ENCODE measurements around the gene ZCCHC4.
A peak's percentile ranks its signal among the peaks of the same experiment; 100 is the strongest.

ZCCHC4 gene

GRCh38 chr4:25284466-25284865 is 28.1 kb upstream of the ZCCHC4 start:
- no peak for TF ChIP-seq GLIS3 (CRISPR knock-in tag; IDR thresholded peaks at IDR 0.05)
- TF ChIP-seq ZFP30 (CRISPR knock-in tag; IDR thresholded peaks at IDR 0.05), result no peak
- TF ChIP-seq, protein P1, sequence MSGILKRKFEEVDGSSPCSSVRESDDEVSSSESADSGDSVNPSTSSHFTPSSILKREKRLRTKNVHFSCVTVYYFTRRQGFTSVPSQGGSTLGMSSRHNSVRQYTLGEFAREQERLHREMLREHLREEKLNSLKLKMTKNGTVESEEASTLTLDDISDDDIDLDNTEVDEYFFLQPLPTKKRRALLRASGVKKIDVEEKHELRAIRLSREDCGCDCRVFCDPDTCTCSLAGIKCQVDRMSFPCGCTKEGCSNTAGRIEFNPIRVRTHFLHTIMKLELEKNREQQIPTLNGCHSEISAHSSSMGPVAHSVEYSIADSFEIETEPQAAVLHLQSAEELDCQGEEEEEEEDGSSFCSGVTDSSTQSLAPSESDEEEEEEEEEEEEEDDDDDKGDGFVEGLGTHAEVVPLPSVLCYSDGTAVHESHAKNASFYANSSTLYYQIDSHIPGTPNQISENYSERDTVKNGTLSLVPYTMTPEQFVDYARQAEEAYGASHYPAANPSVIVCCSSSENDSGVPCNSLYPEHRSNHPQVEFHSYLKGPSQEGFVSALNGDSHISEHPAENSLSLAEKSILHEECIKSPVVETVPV (CRISPR knock-in tag; IDR thresholded peaks at IDR 0.05), result no peak
- no peak for TF ChIP-seq ZC3H10 (CRISPR knock-in tag; IDR thresholded peaks at IDR 0.05)
- TF ChIP-seq, protein P2, sequence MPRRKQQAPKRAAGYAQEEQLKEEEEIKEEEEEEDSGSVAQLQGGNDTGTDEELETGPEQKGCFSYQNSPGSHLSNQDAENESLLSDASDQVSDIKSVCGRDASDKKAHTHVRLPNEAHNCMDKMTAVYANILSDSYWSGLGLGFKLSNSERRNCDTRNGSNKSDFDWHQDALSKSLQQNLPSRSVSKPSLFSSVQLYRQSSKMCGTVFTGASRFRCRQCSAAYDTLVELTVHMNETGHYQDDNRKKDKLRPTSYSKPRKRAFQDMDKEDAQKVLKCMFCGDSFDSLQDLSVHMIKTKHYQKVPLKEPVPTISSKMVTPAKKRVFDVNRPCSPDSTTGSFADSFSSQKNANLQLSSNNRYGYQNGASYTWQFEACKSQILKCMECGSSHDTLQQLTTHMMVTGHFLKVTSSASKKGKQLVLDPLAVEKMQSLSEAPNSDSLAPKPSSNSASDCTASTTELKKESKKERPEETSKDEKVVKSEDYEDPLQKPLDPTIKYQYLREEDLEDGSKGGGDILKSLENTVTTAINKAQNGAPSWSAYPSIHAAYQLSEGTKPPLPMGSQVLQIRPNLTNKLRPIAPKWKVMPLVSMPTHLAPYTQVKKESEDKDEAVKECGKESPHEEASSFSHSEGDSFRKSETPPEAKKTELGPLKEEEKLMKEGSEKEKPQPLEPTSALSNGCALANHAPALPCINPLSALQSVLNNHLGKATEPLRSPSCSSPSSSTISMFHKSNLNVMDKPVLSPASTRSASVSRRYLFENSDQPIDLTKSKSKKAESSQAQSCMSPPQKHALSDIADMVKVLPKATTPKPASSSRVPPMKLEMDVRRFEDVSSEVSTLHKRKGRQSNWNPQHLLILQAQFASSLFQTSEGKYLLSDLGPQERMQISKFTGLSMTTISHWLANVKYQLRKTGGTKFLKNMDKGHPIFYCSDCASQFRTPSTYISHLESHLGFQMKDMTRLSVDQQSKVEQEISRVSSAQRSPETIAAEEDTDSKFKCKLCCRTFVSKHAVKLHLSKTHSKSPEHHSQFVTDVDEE (CRISPR knock-in tag; IDR thresholded peaks at IDR 0.05), result no peak
- TF ChIP-seq ZNF70 (CRISPR knock-in tag; IDR thresholded peaks at IDR 0.05), result no peak
- TF ChIP-seq TOX (CRISPR knock-in tag; IDR thresholded peaks at IDR 0.05; ENCODE audit: borderline replicate concordance), result no peak
- TF ChIP-seq RARB (CRISPR knock-in tag; IDR thresholded peaks at IDR 0.05), result no peak
- TF ChIP-seq ZNF565 (CRISPR knock-in tag; conservative IDR thresholded peaks at IDR 0.05; ENCODE audit: low read depth), result no peak
- TF ChIP-seq CREB5 (CRISPR knock-in tag; IDR thresholded peaks at IDR 0.05; ENCODE audit: low read depth), result no peak
- no peak for TF ChIP-seq OSR1 (CRISPR knock-in tag; IDR thresholded peaks at IDR 0.05)
- TF ChIP-seq, protein P3, sequence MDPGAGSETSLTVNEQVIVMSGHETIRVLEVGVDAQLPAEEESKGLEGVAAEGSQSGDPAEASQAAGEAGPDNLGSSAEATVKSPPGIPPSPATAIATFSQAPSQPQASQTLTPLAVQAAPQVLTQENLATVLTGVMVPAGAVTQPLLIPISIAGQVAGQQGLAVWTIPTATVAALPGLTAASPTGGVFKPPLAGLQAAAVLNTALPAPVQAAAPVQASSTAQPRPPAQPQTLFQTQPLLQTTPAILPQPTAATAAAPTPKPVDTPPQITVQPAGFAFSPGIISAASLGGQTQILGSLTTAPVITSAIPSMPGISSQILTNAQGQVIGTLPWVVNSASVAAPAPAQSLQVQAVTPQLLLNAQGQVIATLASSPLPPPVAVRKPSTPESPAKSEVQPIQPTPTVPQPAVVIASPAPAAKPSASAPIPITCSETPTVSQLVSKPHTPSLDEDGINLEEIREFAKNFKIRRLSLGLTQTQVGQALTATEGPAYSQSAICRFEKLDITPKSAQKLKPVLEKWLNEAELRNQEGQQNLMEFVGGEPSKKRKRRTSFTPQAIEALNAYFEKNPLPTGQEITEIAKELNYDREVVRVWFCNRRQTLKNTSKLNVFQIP (CRISPR knock-in tag; IDR thresholded peaks at IDR 0.05; ENCODE audit: borderline replicate concordance, low read depth), result no peak
- no peak for TF ChIP-seq SNAI2 (CRISPR knock-in tag; IDR thresholded peaks at IDR 0.05)
- no peak for TF ChIP-seq CSDC2 (CRISPR knock-in tag; IDR thresholded peaks at IDR 0.05)
- no peak for TF ChIP-seq TCF4 (CRISPR knock-in tag; IDR thresholded peaks at IDR 0.05; ENCODE audit: borderline replicate concordance)
- TF ChIP-seq ZNF8 (CRISPR knock-in tag; IDR thresholded peaks at IDR 0.05), result no peak
- TF ChIP-seq ESRRG (CRISPR knock-in tag; IDR thresholded peaks at IDR 0.05), result no peak
- no peak for TF ChIP-seq BACH2 (CRISPR knock-in tag; IDR thresholded peaks at IDR 0.05; ENCODE audit: borderline replicate concordance)
- no peak for ATAC-seq

DNA sequence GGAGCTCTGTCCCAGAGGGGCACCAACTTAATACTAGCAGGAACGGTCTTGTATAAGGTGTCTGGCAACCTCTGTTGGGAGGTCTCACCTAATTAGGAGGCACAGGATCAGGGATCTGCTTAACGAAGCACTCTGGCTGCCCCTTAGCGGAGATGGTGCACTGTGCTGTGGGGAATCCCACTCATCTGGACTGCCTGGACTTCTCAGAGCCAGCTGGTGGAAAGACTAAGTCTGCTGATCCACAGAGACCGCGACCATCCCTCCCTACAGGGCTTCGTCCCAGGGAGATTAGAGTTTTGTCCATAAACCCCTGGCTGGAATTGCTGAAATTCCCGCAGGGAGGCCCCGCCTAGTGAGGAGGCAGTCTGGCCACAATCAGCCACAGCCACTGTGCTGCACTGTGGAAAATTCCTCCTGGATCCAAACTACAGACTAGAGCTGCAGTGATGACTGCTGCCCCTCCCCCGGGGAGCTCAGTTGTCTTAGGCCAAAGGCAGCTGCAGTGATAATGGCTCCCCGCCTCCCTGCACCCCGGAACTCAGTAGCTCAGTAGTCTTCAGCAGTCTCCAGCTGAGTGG is 22.0 kb upstream of the ZCCHC4 start:
- ATAC-seq, result peak; percentile 21; the same call in 2 of the 3 replicates
- TF ChIP-seq TCF4 (CRISPR knock-in tag; IDR thresholded peaks at IDR 0.05; ENCODE audit: borderline replicate concordance), result no peak
- TF ChIP-seq, protein P1 (CRISPR knock-in tag; IDR thresholded peaks at IDR 0.05), result no peak
- no peak for TF ChIP-seq RARB (CRISPR knock-in tag; IDR thresholded peaks at IDR 0.05)
- TF ChIP-seq ZNF8 (CRISPR knock-in tag; IDR thresholded peaks at IDR 0.05), result no peak
- TF ChIP-seq, protein P4, sequence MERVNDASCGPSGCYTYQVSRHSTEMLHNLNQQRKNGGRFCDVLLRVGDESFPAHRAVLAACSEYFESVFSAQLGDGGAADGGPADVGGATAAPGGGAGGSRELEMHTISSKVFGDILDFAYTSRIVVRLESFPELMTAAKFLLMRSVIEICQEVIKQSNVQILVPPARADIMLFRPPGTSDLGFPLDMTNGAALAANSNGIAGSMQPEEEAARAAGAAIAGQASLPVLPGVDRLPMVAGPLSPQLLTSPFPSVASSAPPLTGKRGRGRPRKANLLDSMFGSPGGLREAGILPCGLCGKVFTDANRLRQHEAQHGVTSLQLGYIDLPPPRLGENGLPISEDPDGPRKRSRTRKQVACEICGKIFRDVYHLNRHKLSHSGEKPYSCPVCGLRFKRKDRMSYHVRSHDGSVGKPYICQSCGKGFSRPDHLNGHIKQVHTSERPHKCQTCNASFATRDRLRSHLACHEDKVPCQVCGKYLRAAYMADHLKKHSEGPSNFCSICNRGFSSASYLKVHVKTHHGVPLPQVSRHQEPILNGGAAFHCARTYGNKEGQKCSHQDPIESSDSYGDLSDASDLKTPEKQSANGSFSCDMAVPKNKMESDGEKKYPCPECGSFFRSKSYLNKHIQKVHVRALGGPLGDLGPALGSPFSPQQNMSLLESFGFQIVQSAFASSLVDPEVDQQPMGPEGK (CRISPR knock-in tag; IDR thresholded peaks at IDR 0.05; ENCODE audit: borderline replicate concordance), result no peak
- no peak for TF ChIP-seq ZC3H10 (CRISPR knock-in tag; IDR thresholded peaks at IDR 0.05)

All from SK-N-SH treated with all-trans-retinoic acid at 6 μM for 48 hours (cell line).